Epithelial cell of proximal tubule (primary cell): ENCODE results near the gene HCFC1R1. TPM values are rescaled to one million over a fixed set of nuclear protein-coding genes. Genes with fewer than 3 reads are reported as not detected.

ENCODE experiments used
- DNase-seq: peaks from one replicate; pipeline ENCODE4 v3.0.0-alpha.2; 2011; ENCODE audit warnings: low read depth
- H3K4me3 ChIP-seq: 2 replicates; pipeline ENCODE4 v1.5.1; 2011; ENCODE audit warnings: low read depth, mild to moderate bottlenecking, low read length
- CTCF ChIP-seq: conservative IDR thresholded peaks from 2 replicates; pipeline ENCODE4 v1.5.1; 2012; ENCODE audit warnings: low read depth, mild to moderate bottlenecking, low read length
- total RNA-seq: library from RNA; depleted of rRNA; stranded (reverse); fragments of >200 nt; gene quantifications from 2 replicates; pipeline ENCODE4 v1.2.3, GENCODE V29; 2015

Gene HCFC1R1
- total RNA-seq, 1 donor from 2014 or later, result 39.0 TPM

- DNase-seq, result no peak
- no peak overlapping the region for H3K4me3 ChIP-seq
- no peak for TF ChIP-seq CTCF
Measured at GRCh38 chr16:2976673-2977072, 47.1 kb downstream of the HCFC1R1 start.

- no peak for DNase-seq
- no peak overlapping the region for H3K4me3 ChIP-seq
- no peak for TF ChIP-seq CTCF
Measured at GRCh38 chr16:2976201-2976600, 47.5 kb downstream of the HCFC1R1 start.

GRCh38 chr16:2975161-2975795 lies 48.5 kb downstream of the HCFC1R1 start:
- DNase-seq, result no peak
- H3K4me3 ChIP-seq, result no peak overlapping the region
- no peak for TF ChIP-seq CTCF

- DNase-seq, result no peak
- no peak overlapping the region for H3K4me3 ChIP-seq
- no peak for TF ChIP-seq CTCF
Measured at GRCh38 chr16:2974319-2975056, 49.3 kb downstream of the HCFC1R1 start.

GRCh38 chr16:2973605-2974318 lies 50.0 kb downstream of the HCFC1R1 start:
- no peak overlapping the region for H3K4me3 ChIP-seq
- no peak for DNase-seq
- no peak for TF ChIP-seq CTCF

GRCh38 chr16:2973093-2973492 lies 50.6 kb downstream of the HCFC1R1 start:
- no peak for TF ChIP-seq CTCF
- no peak for DNase-seq
- H3K4me3 ChIP-seq, result no peak overlapping the region

Other genes starting within 250 kb of the HCFC1R1 start
- 276 and 311 TPM in 2 replicates for gene ELOB, start 246.7 kb downstream of the HCFC1R1 start, total RNA-seq
- not detected in 2 replicates for gene PRSS33, start 236.4 kb downstream of the HCFC1R1 start, total RNA-seq
- gene PRSS41, start 225.5 kb downstream of the HCFC1R1 start, total RNA-seq, result not detected in 2 replicates
- 0.87 and 4.6 TPM in 2 replicates for gene PRSS21, start 206.7 kb downstream of the HCFC1R1 start, total RNA-seq
- gene ZG16B, start 193.6 kb downstream of the HCFC1R1 start, total RNA-seq, result 0.06 and 2.1 TPM in 2 replicates
- gene PRSS22, start 165.8 kb downstream of the HCFC1R1 start, total RNA-seq, result 9.5 and 11.1 TPM in 2 replicates
- 49.6 and 55.5 TPM in 2 replicates for gene FLYWCH2, start 140.7 kb downstream of the HCFC1R1 start, total RNA-seq
- 28.0 and 47.1 TPM in 2 replicates for gene FLYWCH1, start 112.0 kb downstream of the HCFC1R1 start, total RNA-seq
- 0.72 and 4.2 TPM in 2 replicates for gene KREMEN2, start 59.7 kb downstream of the HCFC1R1 start, total RNA-seq
- gene PAQR4, start 54.6 kb downstream of the HCFC1R1 start, total RNA-seq, result 33.4 and 36.0 TPM in 2 replicates
- 107 and 120 TPM in 2 replicates for gene PKMYT1, start 43.5 kb downstream of the HCFC1R1 start, total RNA-seq
- 0.29 and 3.5 TPM in 2 replicates for gene CLDN9, start 11.0 kb downstream of the HCFC1R1 start, total RNA-seq
- gene CLDN6, start 5.8 kb downstream of the HCFC1R1 start, total RNA-seq, result 255 and 813 TPM in 2 replicates
- 451 and 701 TPM in 2 replicates for gene TNFRSF12A, start 3.6 kb downstream of the HCFC1R1 start, total RNA-seq
- gene THOC6, start 93 bp upstream of the HCFC1R1 start, total RNA-seq, result 19.0 and 24.2 TPM in 2 replicates
- 2.5 and 4.6 TPM in 2 replicates for gene BICDL2, start 13.0 kb upstream of the HCFC1R1 start, total RNA-seq
- under 0.01 and 0.52 TPM in 2 replicates for gene MMP25, start 22.6 kb upstream of the HCFC1R1 start, total RNA-seq
- 461 and 747 TPM in 2 replicates for gene IL32, start 41.7 kb upstream of the HCFC1R1 start, total RNA-seq
- not detected in 2 replicates for gene ZSCAN10, start 75.4 kb upstream of the HCFC1R1 start, total RNA-seq
- 15.8 and 22.1 TPM in 2 replicates for gene ZNF205, start 88.6 kb upstream of the HCFC1R1 start, total RNA-seq
- 2.4 and 7.7 TPM in 2 replicates for gene ZNF213, start 111.1 kb upstream of the HCFC1R1 start, total RNA-seq
- 0.52 TPM in 1 of 2 replicates, not detected in the other for gene OR1F1, start 164.3 kb upstream of the HCFC1R1 start, total RNA-seq
- gene ZNF200, start 211.2 kb upstream of the HCFC1R1 start, total RNA-seq, result 6.1 and 6.3 TPM in 2 replicates
- gene MEFV, start 232.7 kb upstream of the HCFC1R1 start, total RNA-seq, result not detected in 2 replicates